GM23248 (cell line): ENCODE data around the gene TRIM13. TPM values are rescaled to one million over a fixed set of nuclear protein-coding genes. Genes with fewer than 3 reads are reported as not detected.

Experiments used
- DNase-seq: peaks from one replicate; pipeline ENCODE4 v3.0.0-alpha.2; 2015
- H2AFZ ChIP-seq: fragments of 200-600 bp; sonication (generic); 2 replicates; pipeline ENCODE4 v1.6.1; 2016; ENCODE audit warnings: antibody characterized with exemption
- H3F3A ChIP-seq: fragments of 200-600 bp; sonication (generic); 2 replicates; pipeline ENCODE4 v1.6.1; 2016; ENCODE audit warnings: mild to moderate bottlenecking, antibody characterized with exemption, mixed run types; ENCODE audit not compliant: insufficient read depth
- H3K27ac ChIP-seq: fragments of 200-600 bp; sonication (generic); 2 replicates; pipeline ENCODE4 v1.5.1; 2016; ENCODE audit warnings: mild to moderate bottlenecking
- H3K27me3 ChIP-seq: fragments of 200-600 bp; sonication (generic); replicated peaks from 2 replicates; pipeline ENCODE4 v1.6.1; 2016; ENCODE audit warnings: mild to moderate bottlenecking; ENCODE audit not compliant: insufficient read depth
- H3K36me3 ChIP-seq: fragments of 200-600 bp; sonication (generic); 2 replicates; pipeline ENCODE4 v1.6.1; 2016; ENCODE audit warnings: low read depth, mild to moderate bottlenecking
- H3K4me1 ChIP-seq: fragments of 200-600 bp; sonication (generic); 2 replicates; pipeline ENCODE4 v1.6.1; 2016; ENCODE audit warnings: mild to moderate bottlenecking; ENCODE audit not compliant: insufficient read depth
- H3K4me2 ChIP-seq: fragments of 200-600 bp; sonication (generic); one replicate; pipeline ENCODE4 v1.6.1; 2016; ENCODE audit warnings: mild to moderate bottlenecking; ENCODE audit not compliant: unreplicated experiment
- H3K4me3 ChIP-seq: fragments of 200-600 bp; sonication (generic); 2 replicates; pipeline ENCODE4 v1.5.1; 2016; ENCODE audit warnings: mild to moderate bottlenecking
- H3K79me2 ChIP-seq: fragments of 200-600 bp; sonication (generic); 2 replicates; pipeline ENCODE4 v1.6.1; 2016; ENCODE audit warnings: mild to moderate bottlenecking; ENCODE audit not compliant: insufficient read depth
- H3K9ac ChIP-seq: fragments of 200-600 bp; sonication (generic); 2 replicates; pipeline ENCODE4 v1.6.1; 2016; ENCODE audit warnings: mild to moderate bottlenecking
- H3K9me2 ChIP-seq: fragments of 200-600 bp; sonication (generic); 2 replicates; pipeline ENCODE4 v1.6.1; 2016; ENCODE audit warnings: mixed run types, mild to moderate bottlenecking, moderate library complexity; ENCODE audit not compliant: insufficient read depth
- H3K9me3 ChIP-seq: fragments of 200-600 bp; sonication (generic); one replicate; pipeline ENCODE4 v1.6.1; 2017; ENCODE audit warnings: low read depth
- H4K20me1 ChIP-seq: fragments of 200-600 bp; sonication (generic); 2 replicates; pipeline ENCODE4 v1.6.0; 2016; ENCODE audit not compliant: insufficient read depth
- EZH2 ChIP-seq: fragments of 200-600 bp; sonication (generic); IDR thresholded peaks from 2 replicates; pipeline ENCODE4 v1.6.1; 2018; ENCODE audit warnings: antibody characterized with exemption, mild to moderate bottlenecking; ENCODE audit not compliant: insufficient read depth, poor library complexity, severe bottlenecking
- EZH2phosphoT487 ChIP-seq: fragments of 200-600 bp; sonication (generic); IDR thresholded peaks from 2 replicates; pipeline ENCODE4 v1.6.1; 2018; ENCODE audit warnings: antibody characterized with exemption, moderate library complexity, mild to moderate bottlenecking, low read depth; ENCODE audit not compliant: insufficient read depth
- WGBS, 2 experiments: methylation state at CpG; one replicate each; pipeline ENCODE4 v1.1.6; 2015 to 2017; ENCODE audit warnings: low lambda C conversion rate in 2 of 2, low coverage in 1 of 2; ENCODE audit errors: missing lambda C conversion rate in 2 of 2; 5-methylcytosine and 5-hydroxymethylcytosine counted together
- in situ Hi-C: fragments of 300-500 bp; cut with MboI; formaldehyde crosslinking; loops from 2 replicates; pipeline ENCODE4 v1.15.0; 2020
- polyA plus RNA-seq: library from polyadenylated mRNA; unstranded; fragments of >200 nt; fragmentation: Nextera tagmentation; extraction: Ambion mirVana; gene quantifications from 2 replicates; pipeline ENCODE4 v1.2.1, GENCODE V29; 2016
- total RNA-seq: library from RNA; depleted of rRNA; stranded (reverse); fragments of >200 nt; shearing (Covaris generic); gene quantifications from 2 replicates; pipeline ENCODE4 v1.2.3, GENCODE V29; 2014

The TRIM13 gene
- total and polyA plus RNA-seq, 2 experiments from 2014 or later: 20.2 to 24.0 TPM

DNA sequence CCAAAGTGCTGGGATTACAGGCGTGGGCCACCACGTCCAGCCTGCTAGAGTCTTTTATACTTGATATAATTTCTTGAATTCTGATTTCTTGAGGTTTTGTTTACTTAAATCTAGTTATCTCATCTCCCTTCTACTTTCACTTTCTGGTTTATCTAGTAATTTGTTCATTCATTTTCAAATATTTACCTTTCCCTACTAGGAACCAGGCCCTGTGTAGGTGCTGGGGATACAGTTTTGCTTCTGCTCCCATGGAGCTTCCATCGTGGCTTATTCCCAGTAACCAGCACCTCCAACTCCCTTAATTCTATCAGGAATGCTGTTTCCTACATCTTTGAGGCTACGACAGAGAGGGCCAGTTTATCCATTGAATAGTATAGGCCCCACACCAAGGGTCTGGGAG lies 24.1 kb upstream of the TRIM13 start:
- Histone ChIP-seq H3K27ac (no peak overlapping the region), H3K9me2 (no peaks in the 10 kb centered on the region), H2AFZ (no peak overlapping the region), H3K4me2 (no peak overlapping the region), H3K9ac (no peak overlapping the region), H3K79me2 (no peaks in the 10 kb centered on the region), H3F3A (no peaks in the 10 kb centered on the region), H3K4me3 (no peak overlapping the region), H3K4me1 (no peaks in the 10 kb centered on the region; the same call in 1 of the 2 replicates), H3K27me3 (no peaks in the 10 kb centered on the region), H3K9me3 (no peaks in the 10 kb centered on the region), H4K20me1 (no peaks in the 10 kb centered on the region), H3K36me3 (no peaks in the 10 kb centered on the region)
- in situ Hi-C loops: loop anchor here (25.0 kb wide), 1 partner anchor 1090 kb away; no protein-coding TSS in a partner anchor
- no peak for DNase-seq
- WGBS, 2 experiments: 75 to 84% methylated on average over 4 of the region's 4 CpGs
- TF ChIP-seq EZH2phosphoT487 (no peak), EZH2 (no peak)

DNA sequence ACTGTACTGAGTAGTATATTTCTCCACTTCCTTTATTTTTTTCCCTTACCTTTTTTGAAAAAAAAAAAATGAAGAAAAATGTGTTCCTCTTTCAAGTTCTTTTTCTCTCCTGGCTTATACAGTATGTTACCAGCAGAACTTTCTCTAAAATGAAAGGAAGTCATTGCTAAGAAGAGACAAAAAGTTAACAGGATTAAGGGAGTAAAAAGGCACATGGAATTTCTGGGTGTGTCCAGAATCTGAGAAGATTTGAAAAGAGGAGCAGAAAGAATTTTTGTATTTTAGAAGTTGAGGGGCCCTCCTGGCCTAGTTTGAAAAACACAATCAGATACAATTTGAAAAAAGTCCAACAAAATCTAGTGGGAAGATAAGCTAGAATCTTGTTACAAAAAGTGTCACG lies 21.0 kb upstream of the TRIM13 start:
- H3K27me3 ChIP-seq: no peaks in the 10 kb centered on the region
- no peak for DNase-seq
- no peaks in the 10 kb centered on the region for H4K20me1 ChIP-seq
- H3K4me1 ChIP-seq: no peaks in the 10 kb centered on the region; the same call in 1 of the 2 replicates
- no peak overlapping the region for H3K27ac ChIP-seq
- no peaks in the 10 kb centered on the region for H3K9me3 ChIP-seq
- H3F3A ChIP-seq: no peaks in the 10 kb centered on the region; the same call in 1 of the 2 replicates
- no peaks in the 10 kb centered on the region for H3K79me2 ChIP-seq
- no peaks in the 10 kb centered on the region for H3K9me2 ChIP-seq
- no peak overlapping the region for H3K4me3 ChIP-seq
- no peak overlapping the region for H3K4me2 ChIP-seq
- H3K9ac ChIP-seq: no peak overlapping the region
- 47 to 76% methylated on average over 1 of the region's 1 CpG for WGBS, 2 experiments
- no peaks in the 10 kb centered on the region for H3K36me3 ChIP-seq
- TF ChIP-seq EZH2phosphoT487 (no peak), EZH2 (no peak)
- no peak overlapping the region for H2AFZ ChIP-seq
- in situ Hi-C loops: loop anchor here (25.0 kb wide), 2 partner anchors 561 to 836 kb away; no protein-coding TSS in a partner anchor

DNA sequence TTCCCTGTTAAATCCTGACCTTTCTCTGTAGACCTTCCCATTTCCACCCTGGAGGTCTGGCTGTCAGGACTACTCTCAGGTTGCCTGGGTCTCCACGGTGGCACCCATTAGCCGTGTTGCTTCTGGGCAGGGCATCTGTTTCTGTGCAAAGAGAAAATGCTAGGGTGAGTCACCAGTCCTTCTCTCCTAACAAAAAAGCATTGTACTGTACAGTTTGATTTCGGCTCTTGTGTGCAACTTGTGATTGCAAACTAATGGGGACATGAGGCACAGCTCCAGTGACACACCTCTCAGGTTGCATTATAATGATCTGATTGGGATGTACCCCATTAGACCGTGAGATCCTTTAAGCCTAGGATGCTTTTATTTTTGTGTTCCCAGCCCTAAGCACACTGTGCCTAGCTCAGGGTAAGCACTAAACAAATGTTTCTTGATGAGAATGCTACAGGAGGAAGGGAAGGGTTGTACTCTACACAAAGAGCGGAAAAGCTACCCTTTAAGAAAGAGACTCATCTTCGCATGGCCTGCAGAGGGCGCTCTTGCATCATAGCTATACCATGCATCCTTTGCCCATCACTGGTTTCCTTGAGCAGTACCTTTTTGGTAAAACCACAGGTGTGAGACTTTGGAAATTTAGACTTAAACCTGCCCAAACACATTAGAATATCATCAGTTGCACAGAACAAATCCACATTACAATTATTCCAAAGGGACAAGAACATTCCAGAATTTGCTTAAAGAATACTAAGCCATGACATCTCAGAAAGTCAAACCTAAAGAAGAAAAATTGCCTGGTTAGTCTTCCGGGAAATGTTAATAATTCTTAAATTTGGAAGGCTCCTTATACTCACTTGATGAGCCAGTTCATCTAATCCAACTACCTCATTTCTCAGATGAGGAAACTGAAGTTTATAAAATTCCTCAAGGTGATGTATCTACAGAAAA lies 20.3 kb upstream of the TRIM13 start:
- Histone ChIP-seq H3K4me1 (no peaks in the 10 kb centered on the region; the same call in 1 of the 2 replicates), H3K4me3 (no peak overlapping the region), H4K20me1 (no peaks in the 10 kb centered on the region), H3K9me3 (no peaks in the 10 kb centered on the region), H3K27ac (no peak overlapping the region), H3K4me2 (peak overlapping the region; percentile 31), H2AFZ (no peak overlapping the region), H3K36me3 (no peaks in the 10 kb centered on the region), H3F3A (no peaks in the 10 kb centered on the region; the same call in 1 of the 2 replicates), H3K9ac (no peak overlapping the region), H3K9me2 (no peaks in the 10 kb centered on the region), H3K27me3 (no peaks in the 10 kb centered on the region), H3K79me2 (no peaks in the 10 kb centered on the region)
- TF ChIP-seq EZH2: no peak
- TF ChIP-seq EZH2phosphoT487: no peak
- in situ Hi-C loops: loop anchor here (25.0 kb wide), 2 partner anchors 561 to 836 kb away; no protein-coding TSS in a partner anchor
- DNase-seq: peak; percentile 78
- 36 to 39% methylated on average over 8 of the region's 8 CpGs for WGBS, 2 experiments

DNA sequence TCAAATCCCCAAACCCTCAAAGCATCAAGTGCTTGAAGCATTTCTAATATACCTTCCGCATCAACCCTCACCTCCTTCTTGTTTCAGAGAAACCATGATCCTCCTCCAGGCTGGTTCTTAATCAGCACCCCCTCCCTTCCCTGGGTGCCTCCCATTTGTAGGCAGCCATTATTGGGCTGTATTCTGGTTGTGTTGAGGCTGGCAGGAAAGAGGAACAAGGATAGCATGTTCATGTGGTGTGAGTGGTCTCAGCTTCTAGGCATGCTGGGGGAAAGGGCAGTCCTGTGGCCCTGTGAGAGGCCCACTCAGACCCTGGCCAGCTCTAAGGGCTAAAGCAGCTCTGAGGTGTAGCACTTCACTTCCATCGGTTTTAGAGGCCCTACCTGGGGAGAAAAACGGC lies 18.9 kb upstream of the TRIM13 start:
- in situ Hi-C loops: loop anchor here (25.0 kb wide), 2 partner anchors 559 to 834 kb away; no protein-coding TSS in a partner anchor
- Histone ChIP-seq H3K9me2 (no peaks in the 10 kb centered on the region), H2AFZ (no peak overlapping the region), H4K20me1 (no peaks in the 10 kb centered on the region), H3F3A (no peaks in the 10 kb centered on the region; the same call in 1 of the 2 replicates), H3K27ac (no peak overlapping the region), H3K4me3 (no peak overlapping the region), H3K27me3 (no peaks in the 10 kb centered on the region), H3K4me1 (no peaks in the 10 kb centered on the region; the same call in 1 of the 2 replicates), H3K4me2 (no peak overlapping the region), H3K9me3 (no peaks in the 10 kb centered on the region), H3K36me3 (no peaks in the 10 kb centered on the region), H3K9ac (no peak overlapping the region), H3K79me2 (no peaks in the 10 kb centered on the region)
- DNase-seq: no peak
- no peak for TF ChIP-seq EZH2phosphoT487
- TF ChIP-seq EZH2: no peak
- 78 to 87% methylated on average over 3 of the region's 3 CpGs for WGBS, 2 experiments
